Non-pigmented ciliary epithelial cell (primary cell): Measurements from ENCODE around the gene SPSB1.

Experiments used
- DNase-seq: peaks from one replicate; pipeline ENCODE4 v3.0.0-alpha.2; 2010; ENCODE audit warnings: low read depth

Gene SPSB1

GRCh38 chr1:9260059-9260766 lies 32.5 kb upstream of the SPSB1 start:
- DNase-seq: no peak

GRCh38 chr1:9261496-9261895 lies 31.2 kb upstream of the SPSB1 start:
- DNase-seq: no peak

GRCh38 chr1:9262096-9262986 lies 30.4 kb upstream of the SPSB1 start:
- no peak for DNase-seq

DNA sequence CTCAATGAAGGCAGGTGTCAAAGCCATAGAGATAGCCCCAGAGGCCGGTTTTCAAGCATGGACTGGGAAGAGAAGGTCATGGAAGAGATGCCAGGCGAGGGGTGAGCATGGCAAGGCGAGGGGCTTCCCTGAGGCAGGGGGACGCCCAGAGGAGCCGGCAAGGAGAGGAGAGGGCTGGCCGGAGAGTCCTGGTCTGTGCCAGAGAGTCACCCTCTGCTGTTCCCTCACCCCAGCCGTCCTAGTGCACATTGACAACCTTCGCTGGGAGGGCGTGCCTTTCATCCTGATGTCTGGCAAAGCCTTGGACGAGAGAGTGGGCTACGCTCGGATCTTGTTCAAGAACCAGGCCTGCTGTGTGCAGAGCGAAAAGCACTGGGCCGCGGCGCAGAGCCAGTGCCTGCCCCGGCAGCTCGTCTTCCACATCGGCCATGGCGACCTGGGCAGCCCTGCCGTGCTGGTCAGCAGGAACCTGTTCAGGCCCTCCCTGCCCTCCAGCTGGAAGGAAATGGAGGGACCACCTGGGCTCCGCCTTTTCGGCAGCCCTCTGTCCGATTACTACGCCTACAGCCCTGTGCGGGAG lies 29.3 kb upstream of the SPSB1 start:
- no peak for DNase-seq

DNA sequence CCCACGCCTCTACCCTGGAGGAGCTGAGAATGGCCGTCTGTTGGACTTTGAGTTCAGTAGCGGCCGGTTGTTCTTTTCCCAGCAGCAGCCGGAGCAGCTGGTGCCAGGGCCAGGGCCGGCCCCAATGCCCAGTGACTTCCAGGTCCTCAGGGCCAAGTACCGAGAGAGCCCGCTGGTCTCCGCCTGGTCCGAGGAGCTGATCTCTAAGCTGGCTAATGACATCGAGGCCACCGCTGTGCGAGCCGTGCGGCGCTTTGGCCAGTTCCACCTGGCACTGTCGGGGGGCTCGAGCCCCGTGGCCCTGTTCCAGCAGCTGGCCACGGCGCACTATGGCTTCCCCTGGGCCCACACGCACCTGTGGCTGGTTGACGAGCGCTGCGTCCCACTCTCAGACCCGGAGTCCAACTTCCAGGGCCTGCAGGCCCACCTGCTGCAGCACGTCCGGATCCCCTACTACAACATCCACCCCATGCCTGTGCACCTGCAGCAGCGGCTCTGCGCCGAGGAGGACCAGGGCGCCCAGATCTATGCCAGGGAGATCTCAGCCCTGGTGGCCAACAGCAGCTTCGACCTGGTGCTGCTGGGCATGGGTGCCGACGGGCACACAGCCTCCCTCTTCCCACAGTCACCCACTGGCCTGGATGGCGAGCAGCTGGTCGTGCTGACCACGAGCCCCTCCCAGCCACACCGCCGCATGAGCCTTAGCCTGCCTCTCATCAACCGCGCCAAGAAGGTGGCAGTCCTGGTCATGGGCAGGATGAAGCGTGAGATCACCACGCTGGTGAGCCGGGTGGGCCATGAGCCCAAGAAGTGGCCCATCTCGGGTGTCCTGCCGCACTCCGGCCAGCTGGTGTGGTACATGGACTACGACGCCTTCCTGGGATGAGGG lies 28.5 kb upstream of the SPSB1 start:
- DNase-seq: no peak

GRCh38 chr1:9265037-9265436 lies 27.7 kb upstream of the SPSB1 start:
- no peak for DNase-seq

GRCh38 chr1:9265968-9266367 lies 26.7 kb upstream of the SPSB1 start:
- no peak for DNase-seq

DNA sequence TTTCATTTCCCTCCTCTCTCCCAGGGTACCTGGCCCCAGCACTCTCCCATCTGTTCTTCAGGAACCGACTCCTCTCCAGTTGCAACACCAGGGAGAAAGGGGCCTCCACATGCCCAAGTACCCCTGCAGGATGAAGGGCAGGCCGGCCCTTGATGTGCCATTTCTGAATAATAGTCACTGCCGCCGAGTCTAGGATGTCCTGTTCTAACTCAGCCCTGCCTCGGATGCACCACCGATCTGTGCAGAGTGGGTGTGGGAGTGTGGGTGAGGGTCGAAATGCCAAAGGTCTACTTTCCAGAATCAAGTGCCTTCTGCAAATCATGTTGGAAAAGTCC lies 25.4 kb upstream of the SPSB1 start:
- no peak for DNase-seq

- DNase-seq: no peak
These were observed 24.7 kb upstream of the SPSB1 start for GRCh38 chr1:9267827-9268581.

GRCh38 chr1:9269078-9269501 lies 23.6 kb upstream of the SPSB1 start:
- no peak for DNase-seq

DNA sequence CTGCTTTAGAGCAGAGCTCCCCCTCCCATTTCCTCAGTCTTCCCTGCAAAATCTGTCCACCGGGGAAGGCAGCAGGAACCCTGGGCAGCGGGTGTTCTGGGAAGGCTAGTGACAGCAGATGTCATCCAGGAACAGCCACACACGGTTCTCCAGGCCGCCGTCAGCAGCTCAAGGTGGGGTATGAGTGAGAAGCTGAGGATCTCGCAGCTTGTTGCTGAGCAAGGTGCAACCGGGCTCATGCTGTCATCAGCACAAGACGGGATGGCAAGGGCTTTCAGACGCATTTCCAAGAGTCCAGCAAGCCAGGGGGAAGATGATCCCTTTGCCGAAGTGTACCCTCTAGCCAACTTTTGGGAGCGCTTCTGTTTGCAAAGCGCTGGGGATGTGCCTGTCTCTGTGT lies 23.0 kb upstream of the SPSB1 start:
- no peak for DNase-seq

- no peak for DNase-seq
These were observed 22.3 kb upstream of the SPSB1 start for GRCh38 chr1:9270290-9270883.

DNA sequence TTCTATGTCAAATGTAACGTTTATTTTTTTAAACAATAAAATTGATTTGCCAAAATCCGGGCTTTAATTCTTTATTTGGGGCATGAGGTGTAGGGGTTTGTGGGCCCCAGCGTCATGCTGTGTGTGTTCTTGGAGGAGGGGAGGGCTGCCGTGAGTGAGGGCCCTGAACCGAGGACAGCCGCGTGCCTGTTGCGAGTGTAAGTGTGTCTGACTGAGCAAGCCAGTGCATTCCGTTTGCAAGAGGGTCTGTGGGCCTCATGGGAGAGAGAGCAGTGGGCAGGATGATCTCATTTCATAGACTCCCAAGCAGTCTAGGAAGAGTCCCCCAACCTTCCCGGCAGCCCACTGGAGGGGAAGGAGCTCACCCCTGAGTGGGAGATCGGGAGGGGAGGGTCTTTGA lies 21.4 kb upstream of the SPSB1 start:
- DNase-seq: no peak

DNA sequence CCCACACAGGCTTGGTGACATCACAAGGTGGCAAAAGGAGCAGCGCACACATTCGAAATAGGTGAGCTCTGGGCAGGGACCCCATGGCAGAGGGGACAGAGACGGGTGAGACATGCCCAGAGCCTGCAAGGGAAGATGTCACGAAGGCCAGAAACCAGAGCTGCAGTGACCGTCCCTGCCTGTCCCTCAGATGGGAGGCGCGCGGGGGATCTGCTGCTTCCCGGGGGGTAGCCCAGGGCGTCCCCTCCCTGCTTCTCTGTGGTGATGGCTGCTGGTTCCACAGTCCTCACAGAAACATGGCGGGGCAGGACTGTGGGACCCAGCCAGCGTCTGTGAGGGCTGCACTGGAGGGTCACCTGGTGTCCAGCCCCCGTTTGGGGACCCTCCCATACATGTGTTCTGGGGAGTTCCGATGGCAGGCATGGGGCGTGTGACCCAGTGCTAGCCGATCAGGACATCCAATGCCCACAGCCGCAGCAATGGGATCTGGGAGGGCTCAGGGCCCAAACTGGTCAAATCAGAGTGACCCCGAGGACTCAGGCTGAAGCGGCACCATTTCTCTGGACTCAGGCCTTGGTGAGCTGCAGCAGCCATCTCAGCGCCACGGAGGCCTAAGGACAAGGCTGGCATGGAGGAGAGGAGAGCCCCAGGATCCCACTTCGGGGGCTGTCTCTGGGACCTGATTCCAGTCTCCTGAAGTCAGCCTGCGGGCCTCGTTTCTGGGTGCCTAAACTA lies 20.7 kb upstream of the SPSB1 start:
- no peak for DNase-seq

DNA sequence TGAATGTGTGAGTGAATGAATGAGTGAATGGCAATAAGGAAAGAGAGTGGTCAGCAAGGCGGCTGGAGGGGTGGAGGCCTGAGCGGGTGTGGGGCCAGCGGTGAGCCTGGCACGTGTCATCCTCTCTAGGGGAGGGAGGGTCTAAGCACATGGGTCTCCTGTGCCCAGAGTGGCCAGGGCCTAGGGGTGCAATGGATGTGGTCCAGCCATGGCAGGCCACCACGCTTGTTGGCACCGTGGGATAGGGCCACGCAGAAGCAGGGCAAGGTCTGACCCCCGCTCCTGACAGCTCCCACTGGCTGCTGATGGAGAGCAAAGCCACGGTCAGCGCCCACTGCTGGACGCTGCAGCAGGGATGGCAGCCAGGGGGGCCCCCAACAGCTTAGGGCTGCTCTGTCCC lies 19.5 kb upstream of the SPSB1 start:
- no peak for DNase-seq

GRCh38 chr1:9275161-9275560 lies 17.5 kb upstream of the SPSB1 start:
- DNase-seq: no peak

- no peak for DNase-seq
These were observed 17.1 kb upstream of the SPSB1 start for GRCh38 chr1:9275567-9276034.

DNA sequence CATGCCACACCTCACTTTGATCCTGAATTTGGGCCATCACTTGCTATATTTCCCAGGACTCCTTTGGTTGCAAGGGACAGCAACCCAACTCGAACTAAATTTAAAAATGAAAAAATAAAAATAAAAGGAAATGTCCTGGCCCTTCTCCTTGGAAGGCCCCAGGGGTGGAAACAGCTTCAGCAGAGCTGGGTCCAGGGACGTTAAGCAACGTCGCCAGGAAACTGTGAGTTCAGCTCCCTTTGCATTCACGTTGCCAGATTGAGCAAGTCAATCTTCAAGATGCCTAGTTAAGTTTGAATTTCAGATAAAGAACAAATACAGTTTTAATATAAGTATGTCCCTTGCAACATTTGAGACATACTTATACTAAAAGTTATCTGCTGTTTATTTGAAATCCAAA lies 14.6 kb upstream of the SPSB1 start:
- no peak for DNase-seq

GRCh38 chr1:9278585-9279153 lies 14.0 kb upstream of the SPSB1 start:
- DNase-seq: no peak
